Naive B cell (primary cell): ENCODE results near the gene CLDN24. TPM values are rescaled to one million over a fixed set of nuclear protein-coding genes. Genes with fewer than 3 reads are reported as not detected.

Source experiments
- ATAC-seq, 2 donors: fragments of 150-1000 bp; cut with Tn5 transposase; 2 replicates each; pipeline ENCODE4 v1.10.0; 2021; ENCODE audit warnings: low read depth in 2 of 2, mild to moderate bottlenecking in 2 of 2, moderate library complexity in 2 of 2
- DNase-seq: peaks from one replicate; pipeline ENCODE4 v3.0.0; 2022
- H3K27ac Mint-ChIP-seq, 6 donors: one replicate each; pipeline ENCODE4 v1.8.0; 2020 to 2022; ENCODE audit warnings: mild to moderate bottlenecking in 6 of 6, mixed read lengths in 6 of 6, moderate library complexity in 5 of 6, inconsistent platforms in 2 of 6
- H3K27me3 Mint-ChIP-seq, 3 donors: one replicate each; pipeline ENCODE4 v1.8.0; 2021 to 2022; ENCODE audit warnings: mixed read lengths in 3 of 3, mild to moderate bottlenecking in 1 of 3
- H3K36me3 Mint-ChIP-seq, 2 donors: one replicate each; pipeline ENCODE4 v1.8.0; 2020 to 2022; ENCODE audit warnings: mixed read lengths in 2 of 2, inconsistent platforms in 1 of 2, mild to moderate bottlenecking in 1 of 2
- H3K4me1 Mint-ChIP-seq, 3 donors: one replicate each; pipeline ENCODE4 v1.8.0; 2020 to 2022; ENCODE audit warnings: mixed read lengths in 3 of 3, inconsistent platforms in 1 of 3, mild to moderate bottlenecking in 1 of 3, moderate library complexity in 1 of 3
- H3K4me3 Mint-ChIP-seq, 8 donors: one replicate each; pipeline ENCODE4 v1.8.0; 2020 to 2022; ENCODE audit warnings: mild to moderate bottlenecking in 8 of 8, mixed read lengths in 8 of 8, moderate library complexity in 8 of 8, inconsistent platforms in 2 of 8
- H3K9me3 Mint-ChIP-seq, 7 donors: one replicate each; pipeline ENCODE4 v1.8.0; 2020 to 2022; ENCODE audit warnings: mixed read lengths in 7 of 7, mild to moderate bottlenecking in 5 of 7, inconsistent platforms in 2 of 7, moderate library complexity in 1 of 7
- polyA plus RNA-seq, 6 donors: library from polyadenylated mRNA; unstranded; fragments of 300-500 nt; fragmentation: Illumina TruSeq; gene quantifications; one replicate each; pipeline ENCODE4 v1.2.3, GENCODE V29; 2021; ENCODE audit warnings: low read depth in 6 of 6

Gene CLDN24
- not detected for polyA plus RNA-seq

DNA sequence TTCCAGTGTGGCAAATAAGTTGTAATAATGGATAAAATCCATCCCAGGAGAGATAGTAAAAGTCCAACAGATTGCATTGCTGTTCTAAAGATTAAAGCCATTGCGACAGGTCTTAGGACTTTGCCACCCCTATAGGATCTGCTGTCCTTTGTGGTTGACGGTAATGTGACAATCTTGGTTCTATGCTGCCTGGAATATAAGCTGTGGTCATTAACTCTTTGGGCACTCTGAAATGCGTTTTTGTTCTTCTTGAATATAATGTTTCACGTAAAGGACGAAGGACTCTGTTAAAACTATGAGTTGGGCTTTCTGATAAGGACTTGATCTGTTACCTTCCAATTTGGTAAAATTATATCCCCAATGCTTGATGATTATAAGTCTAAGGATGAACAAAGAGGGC lies at the start of gene CLDN24:
Gene CLDN24 (minus strand): TSS at position 101 of the 400 bp plus-strand sequence. CDS start 0 bp downstream, at position 101.
- H3K27ac Mint-ChIP-seq: no peak within 1 kb of the TSS
- ATAC-seq (no peak), DNase-seq (no peak)
- peaks cover 0 to 5% (median 0%) of the 10 kb centered on the region in 3 donors for H3K27me3 Mint-ChIP-seq
- H3K4me3 Mint-ChIP-seq: peak within 1 kb of the TSS in 1 of 8 donors; percentile 18
- peaks cover 0 to 7% (median 0%) of the 10 kb centered on the region in 7 donors for H3K9me3 Mint-ChIP-seq
- H3K36me3 Mint-ChIP-seq: no peaks in the 10 kb centered on the region
- no peaks in the 10 kb centered on the region for H3K4me1 Mint-ChIP-seq

DNA sequence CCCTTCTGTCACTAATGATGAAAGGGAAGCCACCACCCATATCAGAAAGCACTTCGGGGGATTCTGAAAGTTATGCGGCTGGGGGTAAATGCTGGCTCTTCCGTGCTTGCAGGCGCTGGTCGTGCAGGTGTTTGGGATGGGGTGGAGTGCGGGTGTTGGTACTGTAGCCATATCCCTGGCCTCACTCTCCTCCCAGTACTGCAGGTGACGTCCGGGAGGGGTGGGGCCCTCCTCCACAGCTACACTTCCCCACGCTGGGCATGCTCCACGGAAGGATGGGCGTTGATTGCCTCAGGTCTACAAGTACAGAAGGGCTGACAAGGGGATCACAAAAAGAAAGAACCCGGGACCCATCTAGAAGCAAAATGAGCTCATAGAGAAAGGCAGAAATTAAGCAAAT lies 48.6 kb upstream of the CLDN24 start:
- ATAC-seq: no peak
- Mint-ChIP-seq H3K4me1 (no peaks in the 10 kb centered on the region), H3K27ac (peak overlapping the region in 1 of 6 donors; percentile 51), H3K9me3 (peaks cover 0 to 25% (median 18%) of the 10 kb centered on the region in 7 donors), H3K4me3 (no peak overlapping the region), H3K36me3 (no peaks in the 10 kb centered on the region), H3K27me3 (peaks cover 0 to 17% (median 5%) of the 10 kb centered on the region in 3 donors)
- no peak for DNase-seq

DNA sequence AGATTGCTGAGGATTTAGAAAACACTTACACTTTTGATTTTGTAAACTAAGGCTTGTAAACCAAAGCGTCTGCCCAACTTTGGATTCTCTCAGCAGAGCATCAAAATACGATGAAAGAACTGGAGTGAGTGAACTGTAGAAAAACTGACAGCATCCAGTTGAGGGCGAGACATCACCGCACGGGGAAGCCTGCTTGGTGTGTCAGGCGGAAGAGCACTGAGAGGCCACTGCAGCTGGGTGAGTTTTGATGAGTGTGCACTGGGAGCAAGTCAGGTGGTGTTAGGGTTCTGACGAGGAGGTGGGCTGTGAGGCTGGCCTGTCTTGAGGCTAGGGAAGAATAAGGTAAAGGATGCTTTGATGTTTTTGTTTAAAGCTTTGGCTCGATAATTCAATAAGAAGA lies 46.8 kb upstream of the CLDN24 start:
- DNase-seq (no peak), ATAC-seq (no peak)
- H3K36me3 Mint-ChIP-seq: no peaks in the 10 kb centered on the region
- H3K4me3 Mint-ChIP-seq: no peak overlapping the region
- H3K27ac Mint-ChIP-seq: peak overlapping the region in 1 of 6 donors; percentile 83
- peaks cover 0 to 21% (median 0%) of the 10 kb centered on the region in 3 donors for H3K27me3 Mint-ChIP-seq
- no peaks in the 10 kb centered on the region for H3K4me1 Mint-ChIP-seq
- H3K9me3 Mint-ChIP-seq: peaks cover 0 to 25% (median 18%) of the 10 kb centered on the region in 7 donors

DNA sequence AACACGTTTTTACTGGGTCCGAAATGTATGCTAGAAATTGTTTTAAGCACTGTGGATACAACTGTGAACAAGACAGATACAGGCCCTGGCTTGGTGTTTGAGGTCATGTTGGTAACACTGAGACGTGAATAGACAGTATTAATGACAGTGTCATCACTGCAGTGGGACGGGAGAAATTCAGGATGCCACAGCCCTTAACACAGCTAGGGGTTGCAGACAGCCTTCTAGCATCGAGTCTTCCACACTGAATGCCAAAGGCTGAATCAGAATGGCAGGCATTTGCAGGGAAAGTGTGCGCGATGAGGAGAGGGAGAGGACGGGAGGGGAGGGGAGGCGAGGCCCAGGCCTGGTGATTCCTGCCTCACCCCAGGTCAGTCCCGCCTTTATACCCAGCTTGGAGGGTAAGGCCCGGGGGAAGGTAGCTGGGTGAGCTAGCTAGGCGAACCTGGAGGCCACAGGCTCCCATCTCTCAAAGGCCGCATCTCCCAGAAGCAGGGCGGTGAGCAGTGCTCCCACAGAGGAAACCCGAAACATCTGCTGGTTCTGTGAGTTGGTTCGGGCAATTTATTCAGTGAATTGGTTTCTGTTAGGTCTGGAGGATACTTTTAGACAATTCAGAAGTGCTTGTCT lies 44.1 kb upstream of the CLDN24 start:
- Mint-ChIP-seq H3K27ac (no peak overlapping the region), H3K4me3 (no peak overlapping the region), H3K4me1 (no peaks in the 10 kb centered on the region), H3K36me3 (no peaks in the 10 kb centered on the region), H3K27me3 (peaks cover 0 to 15% (median 0%) of the 10 kb centered on the region in 3 donors), H3K9me3 (peaks cover 0 to 4% (median 0%) of the 10 kb centered on the region in 7 donors)
- no peak for DNase-seq
- ATAC-seq: no peak

DNA sequence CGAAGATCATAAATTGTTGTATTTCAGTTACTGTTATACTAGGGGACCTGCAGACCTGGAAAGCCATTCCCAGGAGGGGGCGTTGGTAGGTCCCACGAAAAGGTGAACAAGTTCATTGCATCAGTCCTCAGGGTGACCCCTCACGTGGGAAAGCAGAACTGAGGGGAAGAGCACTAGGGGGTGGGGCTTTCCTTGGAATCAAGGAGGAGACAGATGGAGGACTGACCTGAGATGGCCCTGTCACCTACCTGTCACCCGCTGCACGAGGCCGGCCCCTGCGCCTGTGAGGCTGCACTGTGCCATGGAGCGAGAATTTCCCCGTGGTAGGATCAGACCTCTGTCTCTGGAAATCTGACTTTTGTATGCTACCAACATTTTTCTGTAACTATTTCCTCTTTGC lies 41.8 kb upstream of the CLDN24 start:
- no peaks in the 10 kb centered on the region for H3K4me1 Mint-ChIP-seq
- H3K9me3 Mint-ChIP-seq: peaks cover 0 to 4% (median 0%) of the 10 kb centered on the region in 7 donors
- no peak overlapping the region for H3K27ac Mint-ChIP-seq
- DNase-seq: no peak
- H3K27me3 Mint-ChIP-seq: peaks cover 0 to 5% (median 0%) of the 10 kb centered on the region in 3 donors
- no peaks in the 10 kb centered on the region for H3K36me3 Mint-ChIP-seq
- ATAC-seq: no peak
- H3K4me3 Mint-ChIP-seq: peak overlapping the region in 1 of 8 donors; percentile 69

DNA sequence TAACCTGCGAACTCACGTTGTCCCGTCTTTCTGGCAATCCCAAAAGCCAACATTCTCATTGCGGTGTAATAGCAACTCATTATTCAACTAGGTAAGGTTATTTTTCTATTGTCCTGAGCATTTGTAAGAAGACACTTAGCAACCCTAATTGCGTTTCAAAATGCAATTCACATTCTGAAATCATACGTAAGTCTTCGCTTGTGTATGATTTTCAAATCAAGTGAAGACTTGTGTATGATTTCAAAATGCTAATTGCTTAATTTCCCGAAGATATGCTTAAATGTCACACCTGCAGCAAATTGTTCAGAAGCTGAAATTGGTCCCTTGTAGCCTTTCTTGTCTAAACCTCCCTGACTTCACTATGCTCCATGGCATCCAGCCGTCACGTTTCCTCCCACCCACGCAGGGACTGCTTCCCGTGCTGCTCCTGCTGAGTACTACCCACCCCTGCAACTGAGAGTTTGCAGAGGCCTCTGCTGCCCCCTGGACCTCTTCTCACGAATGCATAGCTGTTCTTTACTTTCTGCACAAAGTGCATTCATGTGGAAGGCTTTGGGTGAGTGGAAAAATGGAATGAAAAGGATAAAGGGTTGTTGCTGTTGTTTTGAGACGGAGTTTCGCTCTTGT lies 40.8 kb upstream of the CLDN24 start:
- Mint-ChIP-seq H3K9me3 (no peaks in the 10 kb centered on the region), H3K27ac (no peak overlapping the region), H3K4me1 (no peaks in the 10 kb centered on the region), H3K36me3 (no peaks in the 10 kb centered on the region), H3K4me3 (no peak overlapping the region), H3K27me3 (peaks cover 0 to 5% (median 0%) of the 10 kb centered on the region in 3 donors)
- ATAC-seq (no peak), DNase-seq (no peak)

DNA sequence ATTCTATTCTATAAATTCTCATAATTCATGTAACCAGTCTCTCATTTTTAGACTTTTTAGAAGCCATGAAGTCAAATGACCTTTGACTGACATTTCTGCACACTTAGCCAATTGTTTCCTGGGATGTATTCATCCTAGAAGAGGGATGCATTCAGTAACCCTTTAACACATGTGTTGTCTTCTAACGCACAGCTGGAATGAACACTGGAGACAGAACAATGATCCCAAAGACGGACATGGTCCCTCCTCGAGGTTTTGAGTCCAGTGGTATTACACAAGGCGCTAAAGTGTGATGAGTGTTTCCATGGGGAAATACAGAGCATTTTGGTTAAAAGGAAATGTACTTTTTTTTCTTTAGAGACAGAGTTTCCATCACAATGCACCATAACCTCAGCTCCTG lies 39.8 kb upstream of the CLDN24 start:
- Mint-ChIP-seq H3K36me3 (no peaks in the 10 kb centered on the region), H3K9me3 (no peaks in the 10 kb centered on the region), H3K27ac (no peak overlapping the region), H3K27me3 (peaks cover 0 to 10% (median 7%) of the 10 kb centered on the region in 3 donors), H3K4me3 (no peak overlapping the region), H3K4me1 (no peaks in the 10 kb centered on the region)
- ATAC-seq: no peak
- no peak for DNase-seq

DNA sequence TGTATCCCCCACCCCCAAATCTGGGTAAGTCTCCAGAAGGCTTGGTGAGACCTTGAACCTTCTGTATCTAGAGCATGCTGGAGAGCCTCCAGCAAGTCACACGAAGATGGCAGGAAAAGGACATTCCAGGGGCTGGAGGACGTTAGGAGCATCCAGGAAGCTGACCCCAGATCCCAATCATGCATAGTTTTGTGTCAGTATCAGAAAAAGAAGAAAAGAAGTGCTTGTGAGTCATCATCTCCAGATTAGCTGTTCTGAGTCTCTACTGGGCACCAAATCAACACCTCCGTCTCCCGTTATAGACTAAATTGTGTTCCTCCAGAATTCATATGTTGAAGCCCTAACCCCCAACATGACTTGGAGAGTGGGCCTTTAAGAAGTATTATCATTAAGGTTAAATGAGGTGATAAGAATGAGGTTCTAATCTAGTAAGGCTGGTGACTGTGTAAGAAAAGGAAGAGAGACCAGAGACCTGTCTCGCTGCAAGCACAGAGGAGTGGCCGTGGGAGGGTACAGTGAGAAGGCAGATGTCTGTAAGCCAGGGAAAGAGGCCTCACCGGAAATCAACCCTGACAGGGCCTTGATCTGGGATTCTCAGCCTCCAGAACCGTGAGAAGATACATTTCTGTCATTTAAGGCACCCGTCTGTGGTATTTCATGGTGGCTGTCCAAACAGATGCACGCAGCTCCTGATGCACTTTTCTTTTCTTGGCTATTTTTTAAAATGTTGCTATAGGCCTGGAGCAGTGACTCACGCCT lies 38.1 kb upstream of the CLDN24 start:
- Mint-ChIP-seq H3K9me3 (no peaks in the 10 kb centered on the region), H3K4me1 (no peaks in the 10 kb centered on the region), H3K4me3 (no peak overlapping the region), H3K36me3 (no peaks in the 10 kb centered on the region), H3K27ac (no peak overlapping the region), H3K27me3 (peaks cover 0 to 17% (median 13%) of the 10 kb centered on the region in 3 donors)
- DNase-seq (no peak), ATAC-seq (no peak)

DNA sequence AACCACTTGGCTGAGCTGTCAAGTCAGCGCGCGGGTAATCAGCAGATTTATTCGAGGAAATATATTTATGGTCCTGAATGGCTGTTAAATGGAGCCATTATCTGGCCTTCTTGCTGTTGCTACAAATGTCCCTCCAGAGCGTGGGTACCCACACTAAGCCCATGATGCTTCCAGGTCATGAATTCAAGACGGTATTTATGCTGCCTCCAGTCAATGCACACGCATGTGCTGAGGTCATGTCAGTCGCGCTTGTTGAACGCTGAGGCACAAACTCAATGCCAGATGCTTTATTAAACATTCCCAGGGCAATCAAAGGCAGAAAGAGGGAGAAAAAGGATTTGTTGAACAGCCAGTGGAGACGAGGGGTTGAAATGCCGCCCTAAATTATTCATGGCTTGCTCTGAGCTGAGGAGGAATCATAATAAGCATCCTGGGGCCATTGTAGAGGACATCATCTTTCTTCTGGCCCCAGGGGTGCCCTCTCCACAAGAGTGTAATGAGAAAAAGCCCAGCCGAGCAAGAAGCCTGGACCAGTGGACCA lies 36.1 kb upstream of the CLDN24 start:
- no peaks in the 10 kb centered on the region for H3K9me3 Mint-ChIP-seq
- no peak for ATAC-seq
- peaks cover 0 to 13% (median 12%) of the 10 kb centered on the region in 3 donors for H3K27me3 Mint-ChIP-seq
- no peaks in the 10 kb centered on the region for H3K36me3 Mint-ChIP-seq
- no peak overlapping the region for H3K27ac Mint-ChIP-seq
- H3K4me1 Mint-ChIP-seq: no peaks in the 10 kb centered on the region
- no peak overlapping the region for H3K4me3 Mint-ChIP-seq
- DNase-seq: no peak

DNA sequence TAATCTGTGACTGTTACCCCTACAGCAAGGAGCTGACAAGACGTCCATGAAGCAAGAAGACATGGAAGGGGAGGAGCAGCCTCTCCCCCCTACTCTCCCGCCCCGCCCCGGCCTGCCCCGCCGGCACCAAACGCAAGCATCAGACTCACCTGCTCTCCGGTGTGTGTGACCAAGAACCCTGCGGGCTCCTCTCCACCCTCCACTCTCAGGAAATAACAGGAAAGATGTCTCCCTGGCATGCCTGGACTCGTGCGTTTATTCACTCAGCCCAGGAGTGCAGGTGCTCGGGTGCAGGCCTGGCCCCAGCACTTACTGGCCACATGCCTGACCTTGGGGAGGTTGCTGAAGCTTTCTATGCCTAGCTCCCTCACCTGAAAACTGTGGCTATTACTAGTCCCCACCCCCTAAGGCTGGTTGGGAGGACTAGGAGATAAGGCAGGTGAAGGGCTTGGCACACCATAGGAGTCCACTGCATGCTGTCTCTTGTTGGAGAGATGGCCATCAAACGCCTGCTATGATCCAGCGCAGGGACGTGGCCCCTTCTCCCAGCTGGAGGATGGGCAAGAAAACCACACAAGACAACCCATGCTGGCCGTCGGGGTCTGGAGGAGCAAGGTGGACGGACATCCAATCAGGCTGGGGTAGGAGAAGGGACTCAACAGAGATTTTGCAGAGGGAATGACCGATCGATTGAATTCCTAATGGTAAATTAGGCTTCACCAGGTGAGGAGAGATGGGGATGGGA lies 34.9 kb upstream of the CLDN24 start:
- Mint-ChIP-seq H3K27ac (no peak overlapping the region), H3K36me3 (no peaks in the 10 kb centered on the region), H3K4me3 (no peak overlapping the region), H3K27me3 (peaks cover 4 to 13% (median 12%) of the 10 kb centered on the region in 3 donors), H3K4me1 (no peaks in the 10 kb centered on the region), H3K9me3 (no peaks in the 10 kb centered on the region)
- DNase-seq (no peak), ATAC-seq (no peak)

DNA sequence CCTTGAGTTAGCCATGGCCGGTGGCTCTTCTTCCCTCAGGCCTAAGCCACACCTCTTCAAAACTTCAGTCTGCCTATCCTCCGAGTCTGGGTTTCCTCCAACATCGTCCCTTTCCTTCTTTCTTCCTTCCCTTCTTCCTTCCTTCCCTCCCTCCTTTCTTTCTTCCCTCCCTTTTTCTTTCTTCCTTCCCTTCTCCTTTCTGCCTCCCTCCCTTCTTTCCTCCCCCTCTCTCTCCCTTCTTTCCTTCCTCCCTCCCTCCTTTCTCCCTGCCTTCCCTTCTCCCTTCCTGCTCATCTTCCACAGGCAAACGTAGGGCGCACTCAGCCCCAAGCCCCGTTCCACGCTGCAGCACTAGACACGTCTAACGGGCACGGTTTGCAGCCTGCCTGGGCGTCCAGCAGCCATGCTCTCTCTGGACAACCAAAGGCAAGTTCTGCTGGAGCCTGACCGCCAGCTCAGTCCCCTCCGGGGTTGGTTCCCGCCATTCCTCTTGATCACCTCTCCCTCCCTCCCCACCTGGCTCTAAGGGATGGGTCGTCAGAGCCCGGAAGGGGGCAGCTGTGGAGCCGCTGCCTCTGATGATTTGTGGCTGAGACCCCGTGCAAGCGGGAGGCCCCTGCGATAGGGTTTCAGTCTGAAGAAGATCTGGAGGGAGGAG lies 34.1 kb upstream of the CLDN24 start:
- no peaks in the 10 kb centered on the region for H3K9me3 Mint-ChIP-seq
- H3K27me3 Mint-ChIP-seq: peaks cover 4 to 17% (median 13%) of the 10 kb centered on the region in 3 donors
- no peaks in the 10 kb centered on the region for H3K36me3 Mint-ChIP-seq
- no peak for DNase-seq
- H3K4me3 Mint-ChIP-seq: peak overlapping the region in 1 of 8 donors; percentile 22
- ATAC-seq: no peak
- H3K4me1 Mint-ChIP-seq: no peaks in the 10 kb centered on the region
- H3K27ac Mint-ChIP-seq: no peak overlapping the region

DNA sequence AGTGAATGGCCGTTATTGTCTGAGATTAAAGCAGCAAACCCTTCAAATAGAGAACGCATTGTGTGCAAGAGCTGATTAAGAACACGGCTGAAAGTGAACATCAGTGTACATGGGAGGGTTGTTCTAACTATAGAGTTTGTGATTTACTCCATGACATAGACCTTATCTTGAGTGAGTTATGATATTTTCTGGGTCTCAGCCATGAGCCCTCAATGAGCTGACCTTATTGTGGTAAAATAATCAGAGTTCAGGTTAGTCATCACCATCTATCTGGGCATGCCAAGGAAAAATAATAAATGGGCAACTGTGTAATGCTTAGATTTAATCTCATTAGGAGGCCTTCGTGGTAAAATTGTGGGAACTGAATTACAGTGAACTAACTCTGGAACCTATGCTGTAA lies 33.2 kb upstream of the CLDN24 start:
- H3K4me3 Mint-ChIP-seq: no peak overlapping the region
- H3K36me3 Mint-ChIP-seq: no peaks in the 10 kb centered on the region
- DNase-seq: no peak
- H3K27ac Mint-ChIP-seq: no peak overlapping the region
- no peak for ATAC-seq
- peaks cover 6 to 24% (median 22%) of the 10 kb centered on the region in 3 donors for H3K27me3 Mint-ChIP-seq
- H3K9me3 Mint-ChIP-seq: peaks cover 0 to 2% (median 0%) of the 10 kb centered on the region in 7 donors
- H3K4me1 Mint-ChIP-seq: peaks cover 0 to under 1% (median 0%) of the 10 kb centered on the region in 3 donors
